GM23338 (cell line): Measurements from ENCODE around the gene STEAP2. TPM values are rescaled to one million over a fixed set of nuclear protein-coding genes. Genes with fewer than 3 reads are reported as not detected.

Experiments
- ATAC-seq: fragments of 200-7000 bp; cut with Tn5 transposase; 3 replicates; pipeline ENCODE4 v1.9.1; 2020
- DNase-seq: peaks from one replicate; pipeline ENCODE4 v3.0.0-alpha.2; 2015; ENCODE audit warnings: low spot score
- H2AFZ ChIP-seq: fragments of 200-600 bp; sonication (generic); 2 replicates; pipeline ENCODE4 v1.8.0; 2016; ENCODE audit warnings: antibody characterized with exemption, mild to moderate bottlenecking, moderate library complexity
- H3F3A ChIP-seq: fragments of 200-600 bp; sonication (generic); replicated peaks from 2 replicates; pipeline ENCODE4 v1.8.0; 2017; ENCODE audit warnings: antibody characterized with exemption, mixed run types, low read depth
- H3K27ac ChIP-seq: fragments of 200-600 bp; sonication (generic); 2 replicates; pipeline ENCODE4 v1.6.1; 2016; ENCODE audit warnings: low read depth
- H3K27me3 ChIP-seq: fragments of 200-600 bp; sonication (generic); 2 replicates; pipeline ENCODE4 v1.8.0; 2016; ENCODE audit warnings: mild to moderate bottlenecking, mixed run types, moderate library complexity; ENCODE audit not compliant: insufficient read depth
- H3K36me3 ChIP-seq: fragments of 200-600 bp; sonication (generic); 2 replicates; pipeline ENCODE4 v1.8.0; 2016; ENCODE audit warnings: mild to moderate bottlenecking; ENCODE audit not compliant: insufficient read depth
- H3K4me1 ChIP-seq: fragments of 200-600 bp; sonication (generic); 2 replicates; pipeline ENCODE4 v1.8.0; 2016; ENCODE audit warnings: mild to moderate bottlenecking, moderate library complexity; ENCODE audit not compliant: insufficient read depth
- H3K4me2 ChIP-seq: fragments of 200-600 bp; sonication (generic); 2 replicates; pipeline ENCODE4 v1.7.1; 2017; ENCODE audit warnings: mixed run types
- H3K4me3 ChIP-seq: fragments of 200-600 bp; sonication (generic); 2 replicates; pipeline ENCODE4 v1.6.1; 2016; ENCODE audit warnings: mixed run types
- H3K79me2 ChIP-seq: fragments of 200-600 bp; sonication (generic); replicated peaks from 2 replicates; pipeline ENCODE4 v1.8.0; 2017; ENCODE audit warnings: mild to moderate bottlenecking; ENCODE audit not compliant: insufficient read depth
- H3K9me2 ChIP-seq: fragments of 200-600 bp; sonication (generic); 2 replicates; pipeline ENCODE4 v1.8.0; 2017; ENCODE audit not compliant: insufficient read depth
- H4K20me1 ChIP-seq: fragments of 200-600 bp; sonication (generic); replicated peaks from 2 replicates; pipeline ENCODE4 v1.8.0; 2017; ENCODE audit warnings: mild to moderate bottlenecking; ENCODE audit not compliant: insufficient read depth
- H3K27ac Mint-ChIP-seq: 2 replicates; pipeline ENCODE4 v1.8.0; 2020; ENCODE audit warnings: inconsistent platforms, mild to moderate bottlenecking, moderate library complexity, mixed read lengths
- H3K27me3 Mint-ChIP-seq: 3 replicates; pipeline ENCODE4 v1.8.0; 2022; ENCODE audit warnings: low read depth, mild to moderate bottlenecking, moderate library complexity, mixed read lengths, inconsistent platforms; ENCODE audit not compliant: insufficient read depth, poor library complexity
- H3K36me3 Mint-ChIP-seq: 3 replicates; pipeline ENCODE4 v1.8.0; 2021; ENCODE audit warnings: low read depth, mild to moderate bottlenecking, inconsistent platforms, moderate library complexity, mixed read lengths
- H3K4me1 Mint-ChIP-seq: 3 replicates; pipeline ENCODE4 v1.8.0; 2020; ENCODE audit warnings: mild to moderate bottlenecking, inconsistent platforms, mixed read lengths
- H3K4me3 Mint-ChIP-seq: 3 replicates; pipeline ENCODE4 v1.8.0; 2021; ENCODE audit warnings: moderate library complexity, mild to moderate bottlenecking, inconsistent platforms, mixed read lengths
- H3K9me3 Mint-ChIP-seq: 3 replicates; pipeline ENCODE4 v1.8.0; 2020; ENCODE audit warnings: moderate library complexity, mild to moderate bottlenecking, inconsistent platforms, mixed read lengths
- CREB1 ChIP-seq: fragments of 250-450 bp; sonication (Bioruptor Pico); IDR thresholded peaks from 2 replicates; pipeline ENCODE4 v1.5.0; 2020; ENCODE audit warnings: low read depth, mild to moderate bottlenecking, moderate library complexity
- CTCF ChIP-seq, 2 experiments: fragments of 200-600 bp in 1 of 2; sonication (generic) in 1 of 2; conservative IDR thresholded peaks; 2 replicates each; pipeline versions ENCODE4 v1.5.1 to v1.6.1; 2016 to 2017; ENCODE audit warnings: antibody characterized with exemption in 2 of 2, low read depth in 2 of 2, mild to moderate bottlenecking in 2 of 2, moderate library complexity in 1 of 2
- ETS1 ChIP-seq: IDR thresholded peaks from 2 replicates; pipeline ENCODE4 v1.6.1; 2016; ENCODE audit warnings: antibody characterized with exemption
- EZH2 ChIP-seq: fragments of 200-600 bp; sonication (generic); IDR thresholded peaks from one replicate; pipeline ENCODE4 v1.8.0; 2017; ENCODE audit warnings: antibody characterized with exemption, mild to moderate bottlenecking, low read depth; ENCODE audit not compliant: unreplicated experiment
- EZH2phosphoT487 ChIP-seq: fragments of 200-600 bp; sonication (generic); IDR thresholded peaks from one replicate; pipeline ENCODE4 v1.8.1; 2018; ENCODE audit warnings: antibody characterized with exemption; ENCODE audit not compliant: unreplicated experiment
- JUNB ChIP-seq: IDR thresholded peaks from one replicate; pipeline ENCODE4 v1.6.1; 2016; ENCODE audit warnings: antibody characterized with exemption; ENCODE audit not compliant: unreplicated experiment
- NANOG ChIP-seq: IDR thresholded peaks from 2 replicates; pipeline ENCODE4 v1.6.1; 2016; ENCODE audit warnings: antibody characterized with exemption, borderline replicate concordance
- POLR2AphosphoS5 ChIP-seq: IDR thresholded peaks from 2 replicates; pipeline ENCODE4 v1.6.1; 2016; ENCODE audit warnings: antibody characterized with exemption, low read depth
- REST ChIP-seq: IDR thresholded peaks from one replicate; pipeline ENCODE4 v1.6.1; 2018; ENCODE audit warnings: antibody characterized with exemption; ENCODE audit not compliant: unreplicated experiment
- STAT1 ChIP-seq: IDR thresholded peaks from one replicate; pipeline ENCODE4 v1.6.1; 2016; ENCODE audit warnings: antibody characterized with exemption; ENCODE audit not compliant: unreplicated experiment
- ZNF114 ChIP-seq: fragments of 250-450 bp; sonication (Bioruptor Pico); IDR thresholded peaks from 2 replicates; pipeline ENCODE4 v1.5.0; 2020; ENCODE audit warnings: mild to moderate bottlenecking, moderate library complexity
- ZNF331 ChIP-seq: fragments of 250-450 bp; sonication (Bioruptor Pico); IDR thresholded peaks from 2 replicates; pipeline ENCODE4 v1.5.0; 2020; ENCODE audit warnings: low read depth, mild to moderate bottlenecking, moderate library complexity
- ZNF462 ChIP-seq: fragments of 250-450 bp; sonication (Bioruptor Pico); IDR thresholded peaks from 2 replicates; pipeline ENCODE4 v1.5.0; 2020; ENCODE audit warnings: mild to moderate bottlenecking, moderate library complexity
- polyA plus RNA-seq: library from polyadenylated mRNA; unstranded; fragments of >200 nt; fragmentation: Nextera tagmentation; extraction: Ambion mirVana; gene quantifications from 2 replicates; pipeline ENCODE4 v1.2.1, GENCODE V29; 2016
- total RNA-seq: library from RNA; depleted of rRNA; stranded (reverse); fragments of >200 nt; shearing (Covaris generic); gene quantifications from 2 replicates; pipeline ENCODE4 v1.2.3, GENCODE V29; 2014

Gene STEAP2
- total and polyA plus RNA-seq, 2 experiments from 2014 or later = 13.1 to 22.0 TPM

GRCh38 chr7:90172121-90172520 lies 39.4 kb upstream of the STEAP2 start:
- H3K4me1 Mint-ChIP-seq = no peaks in the 10 kb centered on the region
- TF ChIP-seq ZNF462 (CRISPR knock-in tag) = no peak
- TF ChIP-seq STAT1 = no peak
- TF ChIP-seq ETS1 = no peak
- no peak for TF ChIP-seq ZNF114
- TF ChIP-seq POLR2AphosphoS5 = no peak
- no peak for TF ChIP-seq CREB1 (CRISPR knock-in tag)
- no peak for TF ChIP-seq CTCF (conservative IDR thresholded peaks at IDR 0.05; ENCODE audit: low read depth in 2 of 2)
- TF ChIP-seq REST = no peak
- no peak for TF ChIP-seq EZH2phosphoT487
- no peak for TF ChIP-seq ZNF331 (CRISPR knock-in tag)
- no peak for TF ChIP-seq EZH2
- no peak for TF ChIP-seq NANOG
- TF ChIP-seq JUNB = no peak

More at GRCh38 chr7:90172121-90172520, 39.4 kb upstream of the STEAP2 start:
- Mint-ChIP-seq H3K36me3 (peaks cover 10% of the 10 kb centered on the region; the same call in 1 of the 3 replicates), H3K27ac (no peak overlapping the region), H3K9me3 (peaks cover 22% of the 10 kb centered on the region), H3K4me3 (no peak overlapping the region), H3K27me3 (peaks cover 2% of the 10 kb centered on the region)
- H3K4me1 ChIP-seq = no peaks in the 10 kb centered on the region
- H3K9me2 ChIP-seq = 0 out of 2 replicates have a peak, but pooled peaks cover 7% of the 10 kb centered on the region
- H3K79me2 ChIP-seq = no peaks in the 10 kb centered on the region
- H3K27me3 ChIP-seq = no peaks in the 10 kb centered on the region
- H3K36me3 ChIP-seq = no peaks in the 10 kb centered on the region
- ATAC-seq (no peak), DNase-seq (no peak)
- no peak overlapping the region for H3K4me2 ChIP-seq
- no peak overlapping the region for H2AFZ ChIP-seq
- no peaks in the 10 kb centered on the region for H4K20me1 ChIP-seq
- no peaks in the 10 kb centered on the region for H3F3A ChIP-seq
- H3K27ac ChIP-seq = no peak overlapping the region
- no peak overlapping the region for H3K4me3 ChIP-seq
